ENCODE data around the gene CTXN2. TPM values are rescaled to one million over a fixed set of nuclear protein-coding genes. Genes with fewer than 3 reads are reported as not detected.

Gene CTXN2
- total and polyA plus RNA-seq, 2 of the 13 experiments (the other 11 are each of a cell fraction or from before 2014, with no cell fraction given), result not detected

GRCh38 chr15:48177766-48178647 lies 13.5 kb upstream of the CTXN2 start, which contains the start of gene MYEF2 (continued):
- TF ChIP-seq MED1 (CRISPR knock-in tag; IDR thresholded peaks at IDR 0.05), result no peak
- no peak for TF ChIP-seq IRF2 (CRISPR knock-in tag; IDR thresholded peaks at IDR 0.05)
- TF ChIP-seq BRD4 (CRISPR knock-in tag; IDR thresholded peaks at IDR 0.05), result no peak
- TF ChIP-seq ZNF281 (CRISPR knock-in tag; IDR thresholded peaks at IDR 0.05; ENCODE audit: borderline replicate concordance), result peak; percentile 30; the same call in 1 of the 2 replicates
- no peak for TF ChIP-seq NBN (conservative IDR thresholded peaks at IDR 0.05)
- TF ChIP-seq, protein P1, sequence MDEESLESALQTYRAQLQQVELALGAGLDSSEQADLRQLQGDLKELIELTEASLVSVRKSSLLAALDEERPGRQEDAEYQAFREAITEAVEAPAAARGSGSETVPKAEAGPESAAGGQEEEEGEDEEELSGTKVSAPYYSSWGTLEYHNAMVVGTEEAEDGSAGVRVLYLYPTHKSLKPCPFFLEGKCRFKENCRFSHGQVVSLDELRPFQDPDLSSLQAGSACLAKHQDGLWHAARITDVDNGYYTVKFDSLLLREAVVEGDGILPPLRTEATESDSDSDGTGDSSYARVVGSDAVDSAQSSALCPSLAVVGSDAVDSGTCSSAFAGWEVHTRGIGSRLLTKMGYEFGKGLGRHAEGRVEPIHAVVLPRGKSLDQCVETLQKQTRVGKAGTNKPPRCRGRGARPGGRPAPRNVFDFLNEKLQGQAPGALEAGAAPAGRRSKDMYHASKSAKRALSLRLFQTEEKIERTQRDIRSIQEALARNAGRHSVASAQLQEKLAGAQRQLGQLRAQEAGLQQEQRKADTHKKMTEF (CRISPR knock-in tag; IDR thresholded peaks at IDR 0.05), result no peak
- TF ChIP-seq SIN3B (IDR thresholded peaks at IDR 0.05; ENCODE audit: low read length), result no peak
- TF ChIP-seq ZNF17 (CRISPR knock-in tag; IDR thresholded peaks at IDR 0.05), result no peak
- TF ChIP-seq, protein P2, sequence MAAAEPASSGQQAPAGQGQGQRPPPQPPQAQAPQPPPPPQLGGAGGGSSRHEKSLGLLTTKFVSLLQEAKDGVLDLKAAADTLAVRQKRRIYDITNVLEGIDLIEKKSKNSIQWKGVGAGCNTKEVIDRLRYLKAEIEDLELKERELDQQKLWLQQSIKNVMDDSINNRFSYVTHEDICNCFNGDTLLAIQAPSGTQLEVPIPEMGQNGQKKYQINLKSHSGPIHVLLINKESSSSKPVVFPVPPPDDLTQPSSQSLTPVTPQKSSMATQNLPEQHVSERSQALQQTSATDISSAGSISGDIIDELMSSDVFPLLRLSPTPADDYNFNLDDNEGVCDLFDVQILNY (CRISPR knock-in tag; conservative IDR thresholded peaks at IDR 0.05), result peak; percentile 71; the same call in 1 of the 2 replicates
- peak; percentile 76; the same call in 1 of the 2 replicates for TF ChIP-seq HOXA9 (CRISPR knock-in tag; IDR thresholded peaks at IDR 0.05; ENCODE audit: borderline replicate concordance)
- TF ChIP-seq FOSL1 (CRISPR knock-in tag; IDR thresholded peaks at IDR 0.05; ENCODE audit: borderline replicate concordance), result no peak
- no peak for TF ChIP-seq NR0B2 (CRISPR knock-in tag; IDR thresholded peaks at IDR 0.05)
- no peak for TF ChIP-seq ZNF234 (CRISPR knock-in tag; conservative IDR thresholded peaks at IDR 0.05)
- TF ChIP-seq DBP (CRISPR knock-in tag; IDR thresholded peaks at IDR 0.05; ENCODE audit: not compliant biosample characterization), result no peak
- no peak for TF ChIP-seq HNF4A (CRISPR knock-in tag; IDR thresholded peaks at IDR 0.05)
- TF ChIP-seq ZNF709 (CRISPR knock-in tag; IDR thresholded peaks at IDR 0.05), result no peak
- TF ChIP-seq ZBTB44 (CRISPR knock-in tag; IDR thresholded peaks at IDR 0.05), result no peak

Data from HepG2 (cell line).